Measurements from ENCODE around the gene P3H1. TPM values are rescaled to one million over a fixed set of nuclear protein-coding genes. Genes with fewer than 3 reads are reported as not detected.

P3H1 gene
- total and polyA plus RNA-seq, 2 of the 13 experiments (the other 11 are each of a cell fraction or from before 2014, with no cell fraction given), result 64.6 to 120 TPM

DNA sequence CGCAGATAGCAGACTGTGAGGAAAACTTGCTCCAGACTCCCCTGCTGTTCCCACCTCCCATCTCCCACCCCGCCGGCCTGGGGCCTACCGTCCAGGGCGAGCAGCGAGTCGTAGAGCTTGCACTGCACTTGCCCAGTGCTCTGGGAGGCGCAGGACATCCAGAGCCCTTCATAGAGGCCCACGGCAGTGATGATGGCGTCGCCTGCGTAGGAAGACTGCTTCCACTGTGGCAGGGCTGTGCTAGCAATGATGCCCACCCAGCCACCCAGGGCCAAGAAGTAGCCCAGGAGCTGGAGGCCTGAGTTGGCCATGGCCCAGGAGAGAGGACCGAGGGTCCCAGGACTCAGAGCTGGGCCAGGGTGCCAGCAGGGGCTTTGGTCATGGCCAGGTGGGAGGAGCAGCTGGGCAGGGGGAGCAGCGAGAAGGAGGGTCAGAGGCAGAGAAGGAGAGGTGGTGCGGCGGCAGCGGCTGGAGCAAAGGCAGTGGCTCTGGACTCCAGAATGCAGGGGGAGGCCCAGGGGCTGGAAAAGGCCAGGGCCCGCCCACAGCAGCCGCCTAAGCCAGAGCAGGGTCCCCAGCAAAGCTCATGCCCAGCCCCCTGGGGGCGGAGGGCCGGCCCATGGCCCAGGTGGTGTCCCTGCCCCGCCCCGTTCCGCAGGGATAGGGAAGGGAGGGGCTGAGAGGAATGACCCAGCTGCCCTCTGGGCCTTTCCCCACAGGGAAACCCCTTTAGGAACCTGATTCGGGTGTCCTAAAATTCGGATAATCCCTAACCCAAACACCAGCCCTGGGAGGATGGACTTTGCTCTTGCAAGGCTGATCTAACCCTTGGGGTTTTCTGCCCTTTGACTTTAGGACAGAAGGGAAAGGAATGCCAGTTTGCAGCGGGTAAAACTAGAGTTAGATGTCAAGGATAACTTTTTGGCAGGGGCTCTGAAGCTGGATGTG is 26.8 kb downstream of the P3H1 start, which contains the start of gene CLDN19 (continued):
- TF ChIP-seq TEAD3 (CRISPR knock-in tag; optimal IDR thresholded peaks at IDR 0.05; ENCODE audit: borderline replicate concordance) (no peak), ZNF562 (CRISPR knock-in tag; IDR thresholded peaks at IDR 0.05; ENCODE audit: borderline replicate concordance) (no peak), SP2 (CRISPR knock-in tag; IDR thresholded peaks at IDR 0.05) (no peak), ZNF275 (CRISPR knock-in tag; IDR thresholded peaks at IDR 0.05; ENCODE audit: borderline replicate concordance) (no peak), SSRP1 (CRISPR knock-in tag; IDR thresholded peaks at IDR 0.05) (no peak), LCORL (IDR thresholded peaks at IDR 0.05) (peak; percentile 85), LCORL (CRISPR knock-in tag; IDR thresholded peaks at IDR 0.05) (peak; percentile 97), THRA (CRISPR knock-in tag; IDR thresholded peaks at IDR 0.05; ENCODE audit: borderline replicate concordance) (no peak), ZNF574 (CRISPR knock-in tag; IDR thresholded peaks at IDR 0.05) (peak; percentile 47), ELF3 (CRISPR knock-in tag; IDR thresholded peaks at IDR 0.05) (no peak), TOE1 (CRISPR knock-in tag; IDR thresholded peaks at IDR 0.05) (no peak), SRSF4 (IDR thresholded peaks at IDR 0.05; ENCODE audit: low read depth, low read length, poor library complexity, severe bottlenecking) (no peak), NKX3-1 (CRISPR knock-in tag; IDR thresholded peaks at IDR 0.05) (no peak), TCF12 (IDR thresholded peaks at IDR 0.05) (no peak), TCF12 (CRISPR knock-in tag; IDR thresholded peaks at IDR 0.05) (no peak), XRCC5 (optimal IDR thresholded peaks at IDR 0.05; ENCODE audit: low read length) (peak; percentile 56), ZNF816 (CRISPR knock-in tag; IDR thresholded peaks at IDR 0.05; ENCODE audit: borderline replicate concordance) (0 out of 2 replicates have a peak, but pooled peaks have one; percentile 46)
- TF ChIP-seq, protein P1, sequence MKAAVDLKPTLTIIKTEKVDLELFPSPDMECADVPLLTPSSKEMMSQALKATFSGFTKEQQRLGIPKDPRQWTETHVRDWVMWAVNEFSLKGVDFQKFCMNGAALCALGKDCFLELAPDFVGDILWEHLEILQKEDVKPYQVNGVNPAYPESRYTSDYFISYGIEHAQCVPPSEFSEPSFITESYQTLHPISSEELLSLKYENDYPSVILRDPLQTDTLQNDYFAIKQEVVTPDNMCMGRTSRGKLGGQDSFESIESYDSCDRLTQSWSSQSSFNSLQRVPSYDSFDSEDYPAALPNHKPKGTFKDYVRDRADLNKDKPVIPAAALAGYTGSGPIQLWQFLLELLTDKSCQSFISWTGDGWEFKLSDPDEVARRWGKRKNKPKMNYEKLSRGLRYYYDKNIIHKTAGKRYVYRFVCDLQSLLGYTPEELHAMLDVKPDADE (CRISPR knock-in tag; IDR thresholded peaks at IDR 0.05), result no peak
- TF ChIP-seq, protein P2, sequence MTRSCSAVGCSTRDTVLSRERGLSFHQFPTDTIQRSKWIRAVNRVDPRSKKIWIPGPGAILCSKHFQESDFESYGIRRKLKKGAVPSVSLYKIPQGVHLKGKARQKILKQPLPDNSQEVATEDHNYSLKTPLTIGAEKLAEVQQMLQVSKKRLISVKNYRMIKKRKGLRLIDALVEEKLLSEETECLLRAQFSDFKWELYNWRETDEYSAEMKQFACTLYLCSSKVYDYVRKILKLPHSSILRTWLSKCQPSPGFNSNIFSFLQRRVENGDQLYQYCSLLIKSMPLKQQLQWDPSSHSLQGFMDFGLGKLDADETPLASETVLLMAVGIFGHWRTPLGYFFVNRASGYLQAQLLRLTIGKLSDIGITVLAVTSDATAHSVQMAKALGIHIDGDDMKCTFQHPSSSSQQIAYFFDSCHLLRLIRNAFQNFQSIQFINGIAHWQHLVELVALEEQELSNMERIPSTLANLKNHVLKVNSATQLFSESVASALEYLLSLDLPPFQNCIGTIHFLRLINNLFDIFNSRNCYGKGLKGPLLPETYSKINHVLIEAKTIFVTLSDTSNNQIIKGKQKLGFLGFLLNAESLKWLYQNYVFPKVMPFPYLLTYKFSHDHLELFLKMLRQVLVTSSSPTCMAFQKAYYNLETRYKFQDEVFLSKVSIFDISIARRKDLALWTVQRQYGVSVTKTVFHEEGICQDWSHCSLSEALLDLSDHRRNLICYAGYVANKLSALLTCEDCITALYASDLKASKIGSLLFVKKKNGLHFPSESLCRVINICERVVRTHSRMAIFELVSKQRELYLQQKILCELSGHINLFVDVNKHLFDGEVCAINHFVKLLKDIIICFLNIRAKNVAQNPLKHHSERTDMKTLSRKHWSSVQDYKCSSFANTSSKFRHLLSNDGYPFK (CRISPR knock-in tag; IDR thresholded peaks at IDR 0.05; ENCODE audit: borderline replicate concordance), result 0 out of 2 replicates have a peak, but pooled peaks have one; percentile 35

All from HepG2 (cell line).